SH-SY5Y (cell line): ENCODE results near the gene RBM4B.

Experiments
- GATA2 ChIP-seq: IDR thresholded peaks from 2 replicates; pipeline ENCODE4 v1.6.1; 2011; ENCODE audit warnings: mild to moderate bottlenecking, low read depth, low read length
- GATA3 ChIP-seq: IDR thresholded peaks from 2 replicates; pipeline ENCODE4 v1.6.1; 2011; ENCODE audit warnings: low read depth, mild to moderate bottlenecking, low read length, moderate library complexity

GRCh38 chr11:66632952-66633351 is 44.7 kb downstream of the RBM4B start:
- no peak for TF ChIP-seq GATA3
- no peak for TF ChIP-seq GATA2
